ENCODE results near the gene FLNC.

The FLNC gene

GRCh38 chr7:128852537-128853254, 22.5 kb downstream of the FLNC start:
- H3K9me3 Mint-ChIP-seq, result no peaks in the 10 kb centered on the region
- no peak for ATAC-seq (replicated peaks)
- peaks cover 5 to 12% of the 10 kb centered on the region in 2 donors for H3K27me3 Mint-ChIP-seq
- H3K4me3 Mint-ChIP-seq, result no peak overlapping the region
- no peaks in the 10 kb centered on the region for H3K36me3 Mint-ChIP-seq
- H3K4me1 Mint-ChIP-seq, result no peaks in the 10 kb centered on the region
- no peak overlapping the region for H3K27ac Mint-ChIP-seq
- DNase-seq, result no peak

GRCh38 chr7:128853799-128854198, 23.6 kb downstream of the FLNC start:
- no peaks in the 10 kb centered on the region for H3K9me3 Mint-ChIP-seq
- ATAC-seq (replicated peaks), result no peak
- H3K36me3 Mint-ChIP-seq, result no peaks in the 10 kb centered on the region
- DNase-seq, result no peak
- H3K4me1 Mint-ChIP-seq, result no peaks in the 10 kb centered on the region
- no peak overlapping the region for H3K4me3 Mint-ChIP-seq
- H3K27me3 Mint-ChIP-seq, result peaks cover 5 to 12% of the 10 kb centered on the region in 2 donors
- no peak overlapping the region for H3K27ac Mint-ChIP-seq

GRCh38 chr7:128854396-128854795, 24.2 kb downstream of the FLNC start:
- no peak for DNase-seq
- no peaks in the 10 kb centered on the region for H3K4me1 Mint-ChIP-seq
- H3K27me3 Mint-ChIP-seq, result peaks cover 5 to 12% of the 10 kb centered on the region in 2 donors
- H3K27ac Mint-ChIP-seq, result no peak overlapping the region
- no peak overlapping the region for H3K4me3 Mint-ChIP-seq
- H3K9me3 Mint-ChIP-seq, result no peaks in the 10 kb centered on the region
- ATAC-seq (replicated peaks), result no peak
- H3K36me3 Mint-ChIP-seq, result no peaks in the 10 kb centered on the region

- peak in 1 of 2 donors; percentile 14 for ATAC-seq (replicated peaks)
- Mint-ChIP-seq H3K9me3 (no peaks in the 10 kb centered on the region), H3K4me3 (no peak overlapping the region), H3K4me1 (peaks cover 2 to 8% of the 10 kb centered on the region in 2 donors), H3K27me3 (peaks cover 5 to 12% of the 10 kb centered on the region in 2 donors), H3K27ac (no peak overlapping the region), H3K36me3 (no peaks in the 10 kb centered on the region)
- DNase-seq, result no peak
Observed at GRCh38 chr7:128855559-128855958, 25.4 kb downstream of the FLNC start.

- DNase-seq, result no peak
- Mint-ChIP-seq H3K36me3 (no peaks in the 10 kb centered on the region), H3K27ac (no peak overlapping the region), H3K9me3 (no peaks in the 10 kb centered on the region), H3K4me1 (peaks cover 8 to 10% of the 10 kb centered on the region in 2 donors), H3K27me3 (peaks cover 5 to 12% of the 10 kb centered on the region in 2 donors), H3K4me3 (no peak overlapping the region)
- ATAC-seq (replicated peaks), result no peak
Observed at GRCh38 chr7:128856001-128856718, 26.0 kb downstream of the FLNC start.

- H3K9me3 Mint-ChIP-seq, result no peaks in the 10 kb centered on the region
- H3K4me1 Mint-ChIP-seq, result peaks cover 16 to 18% of the 10 kb centered on the region in 2 donors
- H3K36me3 Mint-ChIP-seq, result peaks cover 3 to 5% of the 10 kb centered on the region in 2 donors
- no peak for DNase-seq
- peaks cover 0 to 5% of the 10 kb centered on the region in 2 donors for H3K27me3 Mint-ChIP-seq
- H3K27ac Mint-ChIP-seq, result no peak overlapping the region
- no peak for ATAC-seq (replicated peaks)
- H3K4me3 Mint-ChIP-seq, result no peak overlapping the region
Observed at GRCh38 chr7:128858380-128859231, 28.4 kb downstream of the FLNC start.

GRCh38 chr7:128859232-128860157, 29.3 kb downstream of the FLNC start:
- no peak overlapping the region for H3K4me3 Mint-ChIP-seq
- H3K4me1 Mint-ChIP-seq, result peaks cover 17 to 22% of the 10 kb centered on the region in 2 donors
- no peak for DNase-seq
- no peaks in the 10 kb centered on the region for H3K27me3 Mint-ChIP-seq
- H3K9me3 Mint-ChIP-seq, result no peaks in the 10 kb centered on the region
- H3K27ac Mint-ChIP-seq, result peak overlapping the region; percentile 60
- no peak for ATAC-seq (replicated peaks)
- peaks cover 3 to 5% of the 10 kb centered on the region in 2 donors for H3K36me3 Mint-ChIP-seq

GRCh38 chr7:128860158-128861073, 30.2 kb downstream of the FLNC start:
- Mint-ChIP-seq H3K36me3 (peaks cover 8 to 10% of the 10 kb centered on the region in 2 donors), H3K27ac (peak overlapping the region; percentile 60), H3K4me3 (no peak overlapping the region), H3K4me1 (peaks cover 22 to 30% of the 10 kb centered on the region in 2 donors), H3K9me3 (no peaks in the 10 kb centered on the region), H3K27me3 (no peaks in the 10 kb centered on the region)
- no peak for DNase-seq
- no peak for ATAC-seq (replicated peaks)

GRCh38 chr7:128861957-128862570, 31.9 kb downstream of the FLNC start:
- Mint-ChIP-seq H3K27ac (peak overlapping the region; percentile 98), H3K4me3 (peak overlapping the region; percentile 85 to 94), H3K4me1 (peaks cover 31 to 43% of the 10 kb centered on the region in 2 donors), H3K9me3 (no peaks in the 10 kb centered on the region), H3K36me3 (peaks cover 19 to 26% of the 10 kb centered on the region in 2 donors), H3K27me3 (no peaks in the 10 kb centered on the region)
- no peak for DNase-seq
- ATAC-seq (replicated peaks), result no peak

- Mint-ChIP-seq H3K4me1 (peaks cover 35 to 47% of the 10 kb centered on the region in 2 donors), H3K27ac (peak within 1 kb of the TSS; percentile 98), H3K36me3 (peaks cover 25 to 31% of the 10 kb centered on the region in 2 donors), H3K4me3 (peak within 1 kb of the TSS; percentile 85 to 94), H3K9me3 (no peaks in the 10 kb centered on the region), H3K27me3 (peaks cover 0 to 3% of the 10 kb centered on the region in 2 donors)
- DNase-seq (peak; percentile 98), ATAC-seq (replicated peaks) (peak; percentile 89 to 92)
Observed at GRCh38 chr7:128862571-128863432, 32.6 kb downstream of the FLNC start, which contains the start of gene ATP6V1F. Gene ATP6V1F, plus strand, starts transcription at chr7:128862856. Its CDS starts 49 bp downstream, at chr7:128862905.

- H3K4me3 Mint-ChIP-seq, result peak overlapping the region; percentile 85 to 94
- H3K4me1 Mint-ChIP-seq, result peaks cover 40 to 54% of the 10 kb centered on the region in 2 donors
- peaks cover 29 to 36% of the 10 kb centered on the region in 2 donors for H3K36me3 Mint-ChIP-seq
- peak; percentile 50 to 63 for ATAC-seq (replicated peaks)
- peak overlapping the region; percentile 98 for H3K27ac Mint-ChIP-seq
- H3K9me3 Mint-ChIP-seq, result no peaks in the 10 kb centered on the region
- H3K27me3 Mint-ChIP-seq, result peaks cover 0 to 5% of the 10 kb centered on the region in 2 donors
- peak; percentile 26 for DNase-seq
Observed at GRCh38 chr7:128863433-128863989, 33.3 kb downstream of the FLNC start.
